Mesothelial cell of epicardium (in vitro differentiated cells): Measurements from ENCODE around the gene MED27. TPM values are rescaled to one million over a fixed set of nuclear protein-coding genes. Genes with fewer than 3 reads are reported as not detected.
A peak's percentile ranks its signal among the peaks of the same experiment; 100 is the strongest.

Source experiments
- DNase-seq, 2 experiments: peaks; one replicate each; pipeline ENCODE4 v3.0.0; 2021; ENCODE audit warnings: low spot score in 2 of 2; ENCODE audit not compliant: unreplicated experiment in 2 of 2
- H3K27ac Mint-ChIP-seq: 2 replicates; pipeline ENCODE4 v1.8.0; 2021; ENCODE audit warnings: mixed read lengths
- H3K27me3 Mint-ChIP-seq: 2 replicates; pipeline ENCODE4 v1.8.0; 2021; ENCODE audit warnings: low read depth, mixed read lengths
- H3K36me3 Mint-ChIP-seq: 2 replicates; pipeline ENCODE4 v1.8.0; 2021; ENCODE audit warnings: mixed read lengths
- H3K4me1 Mint-ChIP-seq: 2 replicates; pipeline ENCODE4 v1.8.0; 2021; ENCODE audit warnings: mixed read lengths
- H3K4me3 Mint-ChIP-seq: 2 replicates; pipeline ENCODE4 v1.8.0; 2021; ENCODE audit warnings: mild to moderate bottlenecking, moderate library complexity, mixed read lengths
- H3K9me3 Mint-ChIP-seq: 2 replicates; pipeline ENCODE4 v1.8.0; 2021; ENCODE audit warnings: mixed read lengths
- CTCF ChIP-seq: fragments of 200-600 bp; sonication (generic); IDR thresholded peaks from one replicate; pipeline ENCODE4 v1.5.0; 2021; ENCODE audit warnings: antibody characterized with exemption; ENCODE audit not compliant: unreplicated experiment
- total RNA-seq: library from RNA; stranded (reverse); gene quantifications from 3 replicates; pipeline ENCODE4 v1.2.1, GENCODE V29; 2021

MED27 gene
- total RNA-seq, 1 donor from 2014 or later: 29.0 TPM

- H3K27ac Mint-ChIP-seq: no peak overlapping the region
Measured at GRCh38 chr9:131874447-131874846, 205.2 kb downstream of the MED27 start.

GRCh38 chr9:131873891-131874440 is 205.7 kb downstream of the MED27 start:
- DNase-seq: no peak
- peaks cover 10% of the 10 kb centered on the region for H3K4me1 Mint-ChIP-seq
- no peak overlapping the region for H3K27ac Mint-ChIP-seq
- H3K27me3 Mint-ChIP-seq: no peaks in the 10 kb centered on the region
- H3K36me3 Mint-ChIP-seq: no peaks in the 10 kb centered on the region
- no peaks in the 10 kb centered on the region for H3K9me3 Mint-ChIP-seq
- no peak for TF ChIP-seq CTCF
- H3K4me3 Mint-ChIP-seq: no peak overlapping the region

More at GRCh38 chr9:131874447-131874846, 205.2 kb downstream of the MED27 start:
- no peak overlapping the region for H3K4me3 Mint-ChIP-seq
- no peaks in the 10 kb centered on the region for H3K36me3 Mint-ChIP-seq
- DNase-seq: no peak
- H3K27me3 Mint-ChIP-seq: no peaks in the 10 kb centered on the region
- peaks cover 5% of the 10 kb centered on the region for H3K4me1 Mint-ChIP-seq
- no peaks in the 10 kb centered on the region for H3K9me3 Mint-ChIP-seq
- TF ChIP-seq CTCF: no peak

- no peak for TF ChIP-seq CTCF
- Mint-ChIP-seq H3K27me3 (no peaks in the 10 kb centered on the region), H3K36me3 (no peaks in the 10 kb centered on the region), H3K4me3 (no peak overlapping the region), H3K27ac (no peak overlapping the region), H3K9me3 (no peaks in the 10 kb centered on the region), H3K4me1 (peaks cover 14% of the 10 kb centered on the region)
- no peak for DNase-seq
Measured at GRCh38 chr9:131873335-131873734, 206.3 kb downstream of the MED27 start.

GRCh38 chr9:131872702-131873101 is 207.0 kb downstream of the MED27 start:
- Mint-ChIP-seq H3K9me3 (no peaks in the 10 kb centered on the region), H3K36me3 (no peaks in the 10 kb centered on the region), H3K4me1 (peaks cover 14% of the 10 kb centered on the region), H3K27ac (no peak overlapping the region), H3K27me3 (no peaks in the 10 kb centered on the region), H3K4me3 (no peak overlapping the region)
- DNase-seq: no peak
- TF ChIP-seq CTCF: no peak

- Mint-ChIP-seq H3K36me3 (no peaks in the 10 kb centered on the region), H3K4me1 (peaks cover 14% of the 10 kb centered on the region), H3K27me3 (no peaks in the 10 kb centered on the region), H3K4me3 (no peak overlapping the region), H3K27ac (no peak overlapping the region), H3K9me3 (no peaks in the 10 kb centered on the region)
- DNase-seq: no peak
- peak; percentile 26 for TF ChIP-seq CTCF
Measured at GRCh38 chr9:131872006-131872405, 207.7 kb downstream of the MED27 start.

GRCh38 chr9:131870156-131870555 is 209.5 kb downstream of the MED27 start:
- Mint-ChIP-seq H3K27ac (no peak overlapping the region), H3K9me3 (no peaks in the 10 kb centered on the region), H3K36me3 (peaks cover 2% of the 10 kb centered on the region), H3K4me3 (no peak overlapping the region), H3K27me3 (no peaks in the 10 kb centered on the region), H3K4me1 (peaks cover 14% of the 10 kb centered on the region)
- TF ChIP-seq CTCF: no peak
- DNase-seq: no peak
